ENCODE results near the gene C1orf105. TPM values are rescaled to one million over a fixed set of nuclear protein-coding genes. Genes with fewer than 3 reads are reported as not detected.

The C1orf105 gene
- total RNA-seq, 2 experiments from 2014 or later = not detected

DNA sequence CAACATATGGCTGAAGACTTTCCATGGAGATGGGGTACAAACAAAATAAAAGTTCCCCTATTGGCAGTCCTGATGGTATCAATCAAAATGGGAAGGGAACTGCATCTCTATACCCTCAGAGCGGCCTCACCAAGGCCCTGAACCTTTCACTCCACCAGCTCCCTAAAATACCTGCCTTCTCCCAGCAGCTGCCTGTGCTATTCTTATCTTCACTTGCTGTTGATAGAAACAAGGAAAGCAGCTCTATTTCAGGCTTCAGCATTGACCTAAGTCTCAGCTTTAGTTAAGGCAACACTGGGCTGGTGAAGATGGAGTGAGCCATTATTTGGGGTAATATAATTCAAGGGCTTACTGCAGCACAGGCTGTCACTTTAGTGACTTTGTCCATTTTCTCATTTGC lies 45.1 kb downstream of the C1orf105 start:
- intact Hi-C loops (cut with micrococcal nuclease) = no loop called here
- Mint-ChIP-seq H3K36me3 (no peaks in the 10 kb centered on the region), H3K4me3 (no peak overlapping the region), H3K9me3 (no peaks in the 10 kb centered on the region), H3K27me3 (no peaks in the 10 kb centered on the region), H3K27ac (no peak overlapping the region), H3K4me1 (ENCODE audit: low read depth) (no peaks in the 10 kb centered on the region)
- CTCF ChIA-PET = no interaction called here
- POLR2A ChIA-PET = no interaction called here
- no peak for DNase-seq

GRCh38 chr1:172466795-172467407 lies 46.4 kb downstream of the C1orf105 start:
- no peaks in the 10 kb centered on the region for H3K4me1 Mint-ChIP-seq (ENCODE audit: low read depth)
- POLR2A ChIA-PET = no interaction called here

GRCh38 chr1:172467446-172467845 lies 47.0 kb downstream of the C1orf105 start:
- no peak for DNase-seq
- H3K4me3 Mint-ChIP-seq = no peak overlapping the region
- no peak overlapping the region for H3K27ac Mint-ChIP-seq
- ChIA-PET CTCF (no interaction called here), POLR2A (no interaction called here)
- intact Hi-C loops (cut with micrococcal nuclease) = no loop called here
- no peaks in the 10 kb centered on the region for H3K27me3 Mint-ChIP-seq
- no peaks in the 10 kb centered on the region for H3K4me1 Mint-ChIP-seq (ENCODE audit: low read depth)
- H3K36me3 Mint-ChIP-seq = no peaks in the 10 kb centered on the region
- no peaks in the 10 kb centered on the region for H3K9me3 Mint-ChIP-seq

More at GRCh38 chr1:172466795-172467407, 46.4 kb downstream of the C1orf105 start:
- Mint-ChIP-seq H3K4me3 (no peak overlapping the region), H3K36me3 (no peaks in the 10 kb centered on the region), H3K9me3 (no peaks in the 10 kb centered on the region), H3K27ac (no peak overlapping the region), H3K27me3 (no peaks in the 10 kb centered on the region)
- intact Hi-C loops (cut with micrococcal nuclease) = no loop called here
- DNase-seq = no peak
- CTCF ChIA-PET = interaction anchor here (1.1 kb wide), 1 partner anchor 16 kb away, joined by 4 read pairs; no protein-coding TSS in a partner anchor

GRCh38 chr1:172468296-172468695 lies 47.8 kb downstream of the C1orf105 start:
- DNase-seq = no peak
- Mint-ChIP-seq H3K27me3 (peaks cover 3% of the 10 kb centered on the region), H3K4me1 (ENCODE audit: low read depth) (no peaks in the 10 kb centered on the region), H3K4me3 (no peak overlapping the region), H3K9me3 (no peaks in the 10 kb centered on the region), H3K27ac (no peak overlapping the region), H3K36me3 (no peaks in the 10 kb centered on the region)
- intact Hi-C loops (cut with micrococcal nuclease) = no loop called here
- ChIA-PET CTCF (no interaction called here), POLR2A (no interaction called here)

DNA sequence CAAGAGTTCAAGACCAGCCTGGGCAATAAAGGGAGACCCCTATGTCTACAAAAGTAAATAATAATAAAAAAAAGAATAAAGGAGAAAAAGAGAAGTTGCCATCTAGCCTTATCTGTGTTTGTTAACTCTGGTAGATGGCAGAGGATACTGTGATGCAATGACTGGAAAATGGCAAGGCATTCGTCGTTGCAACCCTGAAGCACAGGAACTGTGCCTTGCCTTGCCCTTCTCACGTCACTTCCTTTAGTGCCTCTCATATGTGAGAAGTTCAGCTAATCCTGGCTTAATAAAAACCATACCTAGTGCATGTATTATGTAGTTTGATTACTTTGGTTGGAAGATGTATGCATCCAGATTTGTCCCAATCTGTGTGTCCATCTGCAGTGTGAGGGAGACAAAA lies 49.2 kb downstream of the C1orf105 start:
- Mint-ChIP-seq H3K27ac (no peak overlapping the region), H3K4me3 (no peak overlapping the region), H3K27me3 (peaks cover 3% of the 10 kb centered on the region), H3K4me1 (ENCODE audit: low read depth) (no peaks in the 10 kb centered on the region), H3K36me3 (no peaks in the 10 kb centered on the region), H3K9me3 (no peaks in the 10 kb centered on the region)
- DNase-seq = no peak
- CTCF ChIA-PET = no interaction called here
- intact Hi-C loops (cut with micrococcal nuclease) = no loop called here
- POLR2A ChIA-PET = no interaction called here

- Mint-ChIP-seq H3K4me3 (no peak overlapping the region), H3K27ac (no peak overlapping the region), H3K36me3 (no peaks in the 10 kb centered on the region), H3K4me1 (ENCODE audit: low read depth) (no peaks in the 10 kb centered on the region), H3K27me3 (peaks cover 3% of the 10 kb centered on the region), H3K9me3 (no peaks in the 10 kb centered on the region)
- ChIA-PET CTCF (no interaction called here), POLR2A (no interaction called here)
- no peak for DNase-seq
- intact Hi-C loops (cut with micrococcal nuclease) = no loop called here
Measured at GRCh38 chr1:172470149-172470548, 49.7 kb downstream of the C1orf105 start.

DNA sequence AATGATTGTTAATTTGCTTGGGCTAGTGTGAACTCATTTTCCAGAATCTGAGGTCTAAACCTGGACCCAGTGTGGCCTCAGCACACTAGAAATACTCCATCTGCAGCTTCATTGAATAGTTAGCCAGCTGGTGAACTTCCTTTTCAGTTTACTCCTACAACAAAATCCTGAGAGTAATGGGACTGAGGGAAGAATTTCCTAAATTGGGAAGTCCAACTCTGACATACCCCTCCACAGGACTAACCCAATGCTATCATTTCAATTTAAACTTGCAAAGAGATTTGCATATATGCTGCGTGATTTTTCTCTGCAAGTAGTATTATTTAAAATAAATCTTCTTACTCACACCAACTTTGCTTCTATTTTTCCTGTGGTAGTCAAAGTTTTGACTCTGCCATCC lies 51.2 kb downstream of the C1orf105 start:
- no peaks in the 10 kb centered on the region for H3K36me3 Mint-ChIP-seq
- H3K27me3 Mint-ChIP-seq = peaks cover 3% of the 10 kb centered on the region
- intact Hi-C loops (cut with micrococcal nuclease) = no loop called here
- DNase-seq = no peak
- ChIA-PET POLR2A (no interaction called here), CTCF (no interaction called here)
- no peak overlapping the region for H3K27ac Mint-ChIP-seq
- no peak overlapping the region for H3K4me3 Mint-ChIP-seq
- H3K4me1 Mint-ChIP-seq (ENCODE audit: low read depth) = no peaks in the 10 kb centered on the region
- no peaks in the 10 kb centered on the region for H3K9me3 Mint-ChIP-seq

DNA sequence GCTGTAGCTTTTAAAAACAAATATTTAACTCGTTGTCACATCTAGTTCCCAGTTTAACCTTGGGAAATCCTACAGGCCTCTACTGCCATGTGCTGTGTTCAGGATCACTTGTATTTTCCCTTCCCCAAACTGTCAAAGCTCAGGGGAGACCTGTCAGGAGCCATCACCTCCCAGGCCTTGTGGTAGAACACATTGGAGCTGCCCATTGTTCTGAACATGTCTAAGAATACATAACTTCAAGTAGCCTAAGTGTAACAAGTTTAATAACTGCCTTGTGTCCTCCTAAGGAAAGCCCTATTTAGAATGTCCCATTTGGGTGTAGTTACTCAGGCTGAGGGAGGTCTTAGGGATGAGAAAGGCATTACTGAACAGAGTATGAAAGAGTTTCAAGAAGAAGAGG lies 52.0 kb downstream of the C1orf105 start:
- Mint-ChIP-seq H3K4me1 (ENCODE audit: low read depth) (no peaks in the 10 kb centered on the region), H3K4me3 (no peak overlapping the region), H3K27ac (no peak overlapping the region), H3K9me3 (no peaks in the 10 kb centered on the region), H3K27me3 (peaks cover 3% of the 10 kb centered on the region), H3K36me3 (no peaks in the 10 kb centered on the region)
- DNase-seq = no peak
- POLR2A ChIA-PET = no interaction called here
- CTCF ChIA-PET = no interaction called here
- intact Hi-C loops (cut with micrococcal nuclease) = no loop called here

GRCh38 chr1:172473302-172473701 lies 52.8 kb downstream of the C1orf105 start:
- POLR2A ChIA-PET = interaction anchor here (0.7 kb wide), 1 partner anchor 19 kb away, joined by 3 read pairs; no protein-coding TSS in a partner anchor
- no peak for DNase-seq
- intact Hi-C loops (cut with micrococcal nuclease) = no loop called here
- Mint-ChIP-seq H3K4me3 (no peak overlapping the region), H3K27me3 (peaks cover 3% of the 10 kb centered on the region), H3K27ac (no peak overlapping the region), H3K9me3 (no peaks in the 10 kb centered on the region), H3K4me1 (ENCODE audit: low read depth) (no peaks in the 10 kb centered on the region), H3K36me3 (no peaks in the 10 kb centered on the region)
- CTCF ChIA-PET = interaction anchor here (0.7 kb wide), 2 partner anchors 123 to 366 kb away, joined by 3 to 4 read pairs; no protein-coding TSS in a partner anchor

DNA sequence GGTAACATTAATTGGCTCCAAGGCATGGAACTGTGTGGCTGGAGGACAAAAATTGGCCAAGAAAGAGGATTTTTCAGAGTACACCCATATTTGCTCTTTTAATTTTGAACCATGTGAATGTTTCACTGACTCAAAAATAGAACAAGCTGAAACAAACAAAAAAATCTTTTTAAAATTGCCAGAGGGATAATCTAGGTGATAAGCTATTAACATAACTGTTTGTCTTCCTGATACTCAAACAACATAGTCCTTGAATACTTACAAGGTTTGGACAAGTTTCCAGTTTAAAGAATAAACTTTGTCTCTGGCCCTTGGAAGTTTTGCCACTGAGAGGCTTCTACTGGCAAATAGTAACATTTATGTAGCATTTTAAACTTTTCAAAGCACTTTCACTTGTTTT lies 53.4 kb downstream of the C1orf105 start:
- ChIA-PET POLR2A (no interaction called here), CTCF (no interaction called here)
- Mint-ChIP-seq H3K9me3 (no peaks in the 10 kb centered on the region), H3K36me3 (no peaks in the 10 kb centered on the region), H3K4me1 (ENCODE audit: low read depth) (no peaks in the 10 kb centered on the region), H3K27me3 (peaks cover 3% of the 10 kb centered on the region), H3K4me3 (no peak overlapping the region), H3K27ac (no peak overlapping the region)
- no peak for DNase-seq
- intact Hi-C loops (cut with micrococcal nuclease) = no loop called here

- Mint-ChIP-seq H3K9me3 (no peaks in the 10 kb centered on the region), H3K4me1 (ENCODE audit: low read depth) (peaks cover 5% of the 10 kb centered on the region), H3K36me3 (no peaks in the 10 kb centered on the region), H3K4me3 (no peak overlapping the region), H3K27ac (no peak overlapping the region), H3K27me3 (peaks cover 7% of the 10 kb centered on the region)
- ChIA-PET POLR2A (no interaction called here), CTCF (interaction anchor here (1.0 kb wide), 1 partner anchor 10 kb away, joined by 3 read pairs; no protein-coding TSS in a partner anchor)
- intact Hi-C loops (cut with micrococcal nuclease) = no loop called here
- no peak for DNase-seq
Measured at GRCh38 chr1:172476218-172476811, 55.8 kb downstream of the C1orf105 start.

DNA sequence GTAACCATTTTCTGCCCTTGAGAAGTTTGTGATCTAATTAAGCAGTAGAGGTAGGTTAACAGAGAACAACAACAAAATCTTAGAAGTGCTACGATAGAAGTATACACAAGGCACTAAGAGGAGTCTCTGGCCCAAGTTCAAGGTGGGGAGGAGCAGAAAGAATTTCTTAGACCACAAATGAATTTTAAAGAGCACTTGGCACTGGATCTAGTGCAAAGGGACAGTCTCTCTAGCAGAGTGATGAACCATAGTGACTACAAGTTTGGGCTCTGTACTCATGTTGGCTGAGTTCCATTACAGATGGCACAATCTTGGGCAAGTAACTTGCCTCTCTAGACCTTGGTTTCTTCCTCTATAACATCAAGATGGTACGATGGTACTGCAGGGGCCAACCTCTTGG lies 56.7 kb downstream of the C1orf105 start:
- Mint-ChIP-seq H3K4me1 (ENCODE audit: low read depth) (peaks cover 5% of the 10 kb centered on the region), H3K27me3 (peaks cover 7% of the 10 kb centered on the region), H3K9me3 (no peaks in the 10 kb centered on the region), H3K4me3 (no peak overlapping the region), H3K27ac (no peak overlapping the region), H3K36me3 (no peaks in the 10 kb centered on the region)
- ChIA-PET CTCF (interaction anchor here (1.0 kb wide), 1 partner anchor 9 kb away, joined by 3 read pairs; no protein-coding TSS in a partner anchor), POLR2A (no interaction called here)
- no peak for DNase-seq
- intact Hi-C loops (cut with micrococcal nuclease) = no loop called here

GRCh38 chr1:172477741-172478140 lies 57.3 kb downstream of the C1orf105 start:
- ChIA-PET CTCF (no interaction called here), POLR2A (no interaction called here)
- H3K27ac Mint-ChIP-seq = no peak overlapping the region
- DNase-seq = no peak
- H3K27me3 Mint-ChIP-seq = peaks cover 7% of the 10 kb centered on the region
- no peaks in the 10 kb centered on the region for H3K9me3 Mint-ChIP-seq
- peaks cover 5% of the 10 kb centered on the region for H3K4me1 Mint-ChIP-seq (ENCODE audit: low read depth)
- intact Hi-C loops (cut with micrococcal nuclease) = no loop called here
- no peak overlapping the region for H3K4me3 Mint-ChIP-seq
- H3K36me3 Mint-ChIP-seq = no peaks in the 10 kb centered on the region
